Uterus (tissue), 4 donors: ENCODE data around the gene TNS1. TPM values are rescaled to one million over a fixed set of nuclear protein-coding genes. Genes with fewer than 3 reads are reported as not detected.

Experiments
- DNase-seq, 2 donors: peaks; one replicate each; pipeline ENCODE4 v3.0.0-alpha.2; 2019 to 2020
- H3K27ac ChIP-seq, 2 donors: fragments of 200-600 bp; sonication (generic); 1 replicate in 1 of 2; 2 replicates in 1 of 2; pipeline ENCODE4 v1.5.1; 2016 to 2018
- H3K27me3 ChIP-seq, 2 donors: fragments of 200-600 bp; sonication (generic); one replicate each; pipeline ENCODE4 v1.5.1; 2018 to 2019; ENCODE audit warnings: control low read depth in 1 of 2
- H3K36me3 ChIP-seq, 2 donors: fragments of 200-600 bp; sonication (generic); one replicate each; pipeline ENCODE4 v1.5.1; 2019; ENCODE audit warnings: control low read depth in 1 of 2
- H3K4me1 ChIP-seq, 2 donors: fragments of 200-600 bp; sonication (generic); one replicate each; pipeline ENCODE4 v1.5.1; 2018 to 2019; ENCODE audit warnings: control low read depth in 1 of 2
- H3K4me3 ChIP-seq, 2 donors: fragments of 200-600 bp; sonication (generic); 1 replicate in 1 of 2; 2 replicates in 1 of 2; pipeline ENCODE4 v1.5.1; 2018 to 2019; ENCODE audit warnings: mild to moderate bottlenecking in 1 of 2
- H3K9me3 ChIP-seq, 2 donors: fragments of 200-600 bp; sonication (generic); one replicate each; pipeline ENCODE4 v1.5.1; 2019; ENCODE audit warnings: control low read depth in 1 of 2
- POLR2A ChIP-seq, 2 donors: fragments of 450-650 bp; IDR thresholded peaks; one replicate each; pipeline ENCODE4 v1.6.1; 2016; ENCODE audit warnings: antibody characterized with exemption in 2 of 2, mild to moderate bottlenecking in 1 of 2, moderate library complexity in 1 of 2
- intact Hi-C: fragments of 100-400 bp; cut with DNase I; formaldehyde crosslinking; loops from one replicate; pipeline ENCODE4 v1.15.1; 2023; ENCODE audit warnings: low total_unique reads
- total RNA-seq, 4 donors: library from RNA; depleted of rRNA in 3 of 4; stranded (reverse); fragments of >200 nt in 3 of 4; gene quantifications; one replicate each; pipeline versions ENCODE4 v1.1.0 to v1.2.4, GENCODE V29; 2014 to 2023
- TF ChIP-seq, protein P1 (sequence below), 4 experiments: fragments of 200-600 bp in 2 of 4; fragments of 450-650 bp in 2 of 4; sonication (generic) in 2 of 4; IDR thresholded peaks; one replicate each; pipeline ENCODE4 v1.5.1; 2016 to 2019; ENCODE audit warnings: antibody characterized with exemption in 4 of 4, mild to moderate bottlenecking in 2 of 4, moderate library complexity in 1 of 4
- donor health status: DM: yes; HTN: yes; CAD: no.

Gene TNS1
- total RNA-seq, 4 donors from 2014 or later: 144 to 1,338 (median 313) TPM

DNA sequence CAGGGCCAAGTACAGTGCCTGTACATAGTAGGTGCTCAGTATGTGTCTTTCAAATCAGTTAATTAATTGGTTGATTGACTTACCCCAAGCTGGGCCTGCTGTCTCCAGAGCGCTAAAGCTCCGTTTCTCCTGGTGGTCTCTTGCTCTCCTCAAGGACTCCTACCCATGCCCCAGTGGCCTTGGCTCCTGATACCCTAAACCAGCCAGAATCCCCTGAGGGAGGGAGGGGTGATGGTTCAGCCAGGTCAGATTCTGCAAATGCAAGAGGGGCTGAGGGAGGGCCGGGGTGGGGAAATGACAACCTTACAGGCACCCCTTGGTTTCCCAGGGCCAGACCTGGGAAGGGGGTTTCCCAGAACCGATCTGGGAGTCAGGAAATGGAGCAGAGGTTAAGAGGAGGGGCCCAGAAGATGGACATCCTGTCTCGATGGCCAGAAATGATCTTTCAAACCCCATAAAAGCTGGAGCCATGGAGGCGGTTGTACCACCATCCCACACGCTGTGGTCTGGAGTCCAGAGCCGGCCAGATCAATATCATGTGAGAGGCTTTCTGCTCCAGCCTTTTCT, 209.1 kb downstream of the TNS1 start:
- no peaks in the 10 kb centered on the region for H3K36me3 ChIP-seq
- H3K9me3 ChIP-seq: no peaks in the 10 kb centered on the region
- H3K4me3 ChIP-seq: no peak overlapping the region
- H3K27ac ChIP-seq: no peak overlapping the region
- no peak for TF ChIP-seq POLR2A (IDR thresholded peaks at IDR 0.05)
- TF ChIP-seq, protein P1, sequence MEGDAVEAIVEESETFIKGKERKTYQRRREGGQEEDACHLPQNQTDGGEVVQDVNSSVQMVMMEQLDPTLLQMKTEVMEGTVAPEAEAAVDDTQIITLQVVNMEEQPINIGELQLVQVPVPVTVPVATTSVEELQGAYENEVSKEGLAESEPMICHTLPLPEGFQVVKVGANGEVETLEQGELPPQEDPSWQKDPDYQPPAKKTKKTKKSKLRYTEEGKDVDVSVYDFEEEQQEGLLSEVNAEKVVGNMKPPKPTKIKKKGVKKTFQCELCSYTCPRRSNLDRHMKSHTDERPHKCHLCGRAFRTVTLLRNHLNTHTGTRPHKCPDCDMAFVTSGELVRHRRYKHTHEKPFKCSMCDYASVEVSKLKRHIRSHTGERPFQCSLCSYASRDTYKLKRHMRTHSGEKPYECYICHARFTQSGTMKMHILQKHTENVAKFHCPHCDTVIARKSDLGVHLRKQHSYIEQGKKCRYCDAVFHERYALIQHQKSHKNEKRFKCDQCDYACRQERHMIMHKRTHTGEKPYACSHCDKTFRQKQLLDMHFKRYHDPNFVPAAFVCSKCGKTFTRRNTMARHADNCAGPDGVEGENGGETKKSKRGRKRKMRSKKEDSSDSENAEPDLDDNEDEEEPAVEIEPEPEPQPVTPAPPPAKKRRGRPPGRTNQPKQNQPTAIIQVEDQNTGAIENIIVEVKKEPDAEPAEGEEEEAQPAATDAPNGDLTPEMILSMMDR (IDR thresholded peaks at IDR 0.05): no peak
- intact Hi-C loops: no loop called here
- H3K27me3 ChIP-seq: no peaks in the 10 kb centered on the region
- no peak for DNase-seq
- H3K4me1 ChIP-seq: peaks cover 0 to 5% of the 10 kb centered on the region in 2 donors

DNA sequence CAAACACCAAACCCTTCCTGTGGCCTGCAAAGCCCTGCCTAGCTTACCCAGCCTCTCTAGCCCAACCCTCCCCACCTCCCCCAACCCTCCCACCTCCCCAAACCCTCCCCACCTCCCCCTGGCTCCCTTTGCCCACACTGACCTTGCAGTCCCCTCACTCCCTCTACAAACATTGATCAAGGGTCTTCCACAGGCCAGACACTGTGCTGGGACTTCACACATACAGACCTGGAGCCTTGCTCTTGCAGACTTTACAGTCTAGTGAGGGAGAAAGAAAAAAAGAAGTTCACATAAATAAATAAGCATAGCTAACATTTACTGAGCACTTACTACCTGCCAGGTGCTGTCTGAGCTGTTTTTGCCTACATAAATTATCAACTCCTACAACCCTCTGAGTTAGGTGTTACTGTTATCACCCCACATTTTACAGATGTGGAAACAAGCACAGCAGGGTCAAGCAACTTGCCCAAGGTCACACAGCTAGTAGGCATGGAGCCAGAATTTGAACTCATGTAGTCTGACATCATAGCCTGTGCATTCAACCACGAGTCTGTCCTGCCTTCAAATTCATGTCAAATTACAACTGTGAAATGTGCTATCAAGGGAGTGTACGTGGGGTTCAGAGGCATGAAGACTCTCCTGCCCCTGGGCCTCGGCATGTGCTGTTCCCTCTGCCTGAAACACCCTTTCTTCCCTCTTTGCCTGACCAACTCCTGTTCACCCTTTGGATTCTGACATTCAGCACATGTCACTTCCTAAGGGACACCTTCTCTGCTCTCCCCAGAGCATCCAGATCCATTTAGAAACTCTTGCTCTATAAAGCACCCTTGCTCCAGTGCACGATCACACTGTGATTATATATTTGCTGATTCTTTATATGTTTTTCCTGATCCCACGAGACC, 209.9 kb downstream of the TNS1 start:
- intact Hi-C loops: no loop called here
- DNase-seq: no peak
- no peaks in the 10 kb centered on the region for H3K27me3 ChIP-seq
- no peaks in the 10 kb centered on the region for H3K9me3 ChIP-seq
- no peak overlapping the region for H3K27ac ChIP-seq
- no peak overlapping the region for H3K4me3 ChIP-seq
- no peaks in the 10 kb centered on the region for H3K36me3 ChIP-seq
- no peak for TF ChIP-seq POLR2A (IDR thresholded peaks at IDR 0.05)
- TF ChIP-seq, protein P1 (IDR thresholded peaks at IDR 0.05): no peak
- peaks cover 0 to 5% of the 10 kb centered on the region in 2 donors for H3K4me1 ChIP-seq

DNA sequence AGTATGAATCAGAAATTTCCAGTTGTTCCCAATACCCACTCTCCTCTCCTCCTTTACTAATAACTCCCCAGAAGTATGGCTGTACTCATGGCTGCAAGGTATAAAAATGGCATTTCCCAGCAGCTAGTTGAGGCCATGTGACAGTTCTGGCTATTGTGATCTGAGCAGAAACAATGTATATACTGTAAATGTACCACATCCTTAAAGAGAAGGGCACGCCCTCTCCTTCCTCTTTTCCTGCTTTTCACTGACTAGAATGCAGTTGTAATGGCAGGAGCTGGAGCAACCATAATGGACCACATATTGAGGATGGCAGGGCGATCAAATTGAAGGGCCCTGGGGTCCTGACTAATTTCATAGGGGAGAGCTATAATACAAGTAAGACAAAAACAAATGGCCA, 211.2 kb downstream of the TNS1 start:
- H3K4me3 ChIP-seq: no peak overlapping the region
- no peaks in the 10 kb centered on the region for H3K4me1 ChIP-seq
- no peak overlapping the region for H3K27ac ChIP-seq
- TF ChIP-seq, protein P1 (IDR thresholded peaks at IDR 0.05): no peak
- no peak for TF ChIP-seq POLR2A (IDR thresholded peaks at IDR 0.05)
- H3K27me3 ChIP-seq: no peaks in the 10 kb centered on the region
- H3K36me3 ChIP-seq: no peaks in the 10 kb centered on the region
- no peak for DNase-seq
- intact Hi-C loops: no loop called here
- H3K9me3 ChIP-seq: no peaks in the 10 kb centered on the region

DNA sequence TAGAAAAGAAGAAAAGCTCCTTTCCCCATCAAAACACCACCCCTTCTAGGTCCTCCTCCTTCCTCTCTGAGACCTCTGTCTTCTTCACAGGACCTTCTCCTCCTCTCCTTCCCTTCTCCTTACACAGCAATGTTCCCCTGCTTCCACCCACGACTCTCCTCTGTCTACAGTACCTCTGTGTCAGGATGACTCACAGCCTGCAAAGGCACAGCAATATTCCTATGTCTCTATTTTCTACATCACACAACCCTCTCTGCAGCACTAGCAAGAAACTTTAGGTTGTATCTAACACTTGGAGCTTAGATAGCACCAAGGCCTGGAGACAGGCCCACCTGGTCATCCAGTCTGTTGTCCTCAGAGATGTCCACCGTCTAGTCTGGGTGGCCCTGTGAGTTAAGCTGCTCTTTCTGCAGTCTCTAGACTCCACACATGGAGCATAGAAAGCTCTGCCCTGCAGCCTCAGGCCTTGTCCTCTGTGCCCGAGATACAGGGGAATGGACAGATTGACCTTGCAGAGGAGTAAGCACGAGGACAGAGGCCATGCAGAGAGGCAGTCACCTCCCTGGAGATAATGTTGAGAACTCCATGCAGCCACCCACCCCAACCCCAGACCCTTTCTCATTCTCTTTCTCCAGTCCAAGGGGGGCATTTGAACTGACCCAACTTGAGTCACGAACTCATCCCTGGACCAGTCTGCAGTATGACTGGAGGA, 212.0 kb downstream of the TNS1 start:
- no peaks in the 10 kb centered on the region for H3K27me3 ChIP-seq
- peak in 1 of 2 donors; percentile 28 for DNase-seq
- no peaks in the 10 kb centered on the region for H3K9me3 ChIP-seq
- intact Hi-C loops: no loop called here
- H3K36me3 ChIP-seq: no peaks in the 10 kb centered on the region
- H3K4me3 ChIP-seq: no peak overlapping the region
- peak overlapping the region; percentile 1 to 14 for H3K27ac ChIP-seq
- TF ChIP-seq, protein P1 (IDR thresholded peaks at IDR 0.05): no peak
- no peak for TF ChIP-seq POLR2A (IDR thresholded peaks at IDR 0.05)
- H3K4me1 ChIP-seq: no peaks in the 10 kb centered on the region
